K562 (cell line): ENCODE measurements around the gene AFG1L. TPM values are rescaled to one million over a fixed set of nuclear protein-coding genes. Genes with fewer than 3 reads are reported as not detected.

Experiments
- GATAD2A ChIP-seq: fragments of 450-650 bp; IDR thresholded peaks from 2 replicates; pipeline ENCODE4 v1.6.1; 2017
- MXI1 ChIP-seq: IDR thresholded peaks from 2 replicates; pipeline ENCODE4 v1.6.1; 2011; ENCODE audit warnings: low read depth, mild to moderate bottlenecking, improper control_type of control experiment, low read length
- XRCC5 ChIP-seq: fragments of 200-400 bp; formaldehyde crosslinking; IDR thresholded peaks from 2 replicates; pipeline ENCODE4 v1.6.1; 2017; ENCODE audit warnings: low read depth, mild to moderate bottlenecking, low read length
- polyA plus RNA-seq, 8 experiments: library from polyadenylated mRNA; depleted of rRNA in 4 of 8; stranded (reverse) in 5 of 8; unstranded in 3 of 8; fragments of >200 nt; fragmentation: Nextera tagmentation in 2 of 8; fragmentation: Illumina TruSeq in 1 of 8; extraction: Ambion mirVana in 2 of 8; extraction: Trizol in 1 of 8; gene quantifications; 2 replicates each; pipeline versions ENCODE4 v1.2.1 to v1.2.3, GENCODE V29; 2011 to 2014; ENCODE audit warnings: inconsistent platforms in 1 of 8, missing spikeins in 1 of 8
- total RNA-seq, 7 experiments: library from RNA; depleted of rRNA in 6 of 7; stranded (reverse); fragments of >200 nt in 6 of 7; fragmentation: Illumina TruSeq in 2 of 7; extraction: Trizol in 2 of 7; gene quantifications; 2 replicates each; pipeline versions ENCODE4 v1.2.1 to v1.2.3, GENCODE V29; 2011 to 2021; ENCODE audit warnings: low replicate concordance in 1 of 7
- TF ChIP-seq, protein P1 (sequence below): fragments of 450-650 bp; formaldehyde crosslinking; IDR thresholded peaks from 2 replicates; pipeline ENCODE4 v1.4.0; 2022; ENCODE audit warnings: mild to moderate bottlenecking, moderate library complexity
- TF ChIP-seq, protein P2 (sequence below): fragments of 250-450 bp; sonication (Bioruptor Pico); IDR thresholded peaks from 2 replicates; pipeline ENCODE4 v1.4.0; 2020; ENCODE audit warnings: mild to moderate bottlenecking
- TF ChIP-seq, protein P3 (sequence below): fragments of 450-650 bp; IDR thresholded peaks from 2 replicates; pipeline ENCODE4 v1.6.1; 2016; ENCODE audit warnings: low read depth

AFG1L gene
- total and polyA plus RNA-seq, 9 of the 15 experiments (the other 6 are each of a cell fraction or from before 2014, with no cell fraction given), result 2.2 to 15.5 (median 5.8) TPM

DNA sequence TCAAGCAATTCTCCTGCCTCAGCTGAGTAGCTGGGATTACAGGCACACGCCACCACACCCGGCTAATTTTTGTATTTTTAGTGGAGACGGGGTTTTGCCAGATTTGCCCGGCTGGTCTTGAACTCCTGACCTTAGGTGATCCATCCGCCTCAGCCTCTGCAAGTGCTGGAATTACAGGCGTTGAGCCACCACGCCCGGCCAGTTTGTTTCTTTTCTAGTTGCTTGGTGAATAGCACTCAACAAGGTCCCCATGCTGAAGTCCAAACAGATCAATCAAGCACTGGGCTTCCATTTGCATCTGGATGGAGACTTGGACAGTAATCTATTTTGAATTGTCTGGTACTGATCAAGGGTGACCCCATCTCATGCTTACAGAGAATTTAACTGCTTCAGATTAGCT lies 157.0 kb downstream of the AFG1L start (continued):
- TF ChIP-seq, protein P1, sequence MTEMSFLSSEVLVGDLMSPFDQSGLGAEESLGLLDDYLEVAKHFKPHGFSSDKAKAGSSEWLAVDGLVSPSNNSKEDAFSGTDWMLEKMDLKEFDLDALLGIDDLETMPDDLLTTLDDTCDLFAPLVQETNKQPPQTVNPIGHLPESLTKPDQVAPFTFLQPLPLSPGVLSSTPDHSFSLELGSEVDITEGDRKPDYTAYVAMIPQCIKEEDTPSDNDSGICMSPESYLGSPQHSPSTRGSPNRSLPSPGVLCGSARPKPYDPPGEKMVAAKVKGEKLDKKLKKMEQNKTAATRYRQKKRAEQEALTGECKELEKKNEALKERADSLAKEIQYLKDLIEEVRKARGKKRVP (CRISPR knock-in tag), result no peak
- TF ChIP-seq XRCC5, result no peak
- TF ChIP-seq, protein P2, sequence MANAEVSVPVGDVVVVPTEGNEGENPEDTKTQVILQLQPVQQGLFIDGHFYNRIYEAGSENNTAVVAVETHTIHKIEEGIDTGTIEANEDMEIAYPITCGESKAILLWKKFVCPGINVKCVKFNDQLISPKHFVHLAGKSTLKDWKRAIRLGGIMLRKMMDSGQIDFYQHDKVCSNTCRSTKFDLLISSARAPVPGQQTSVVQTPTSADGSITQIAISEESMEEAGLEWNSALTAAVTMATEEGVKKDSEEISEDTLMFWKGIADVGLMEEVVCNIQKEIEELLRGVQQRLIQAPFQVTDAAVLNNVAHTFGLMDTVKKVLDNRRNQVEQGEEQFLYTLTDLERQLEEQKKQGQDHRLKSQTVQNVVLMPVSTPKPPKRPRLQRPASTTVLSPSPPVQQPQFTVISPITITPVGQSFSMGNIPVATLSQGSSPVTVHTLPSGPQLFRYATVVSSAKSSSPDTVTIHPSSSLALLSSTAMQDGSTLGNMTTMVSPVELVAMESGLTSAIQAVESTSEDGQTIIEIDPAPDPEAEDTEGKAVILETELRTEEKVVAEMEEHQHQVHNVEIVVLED (CRISPR knock-in tag), result no peak
- TF ChIP-seq MXI1, result no peak
- TF ChIP-seq, protein P3, sequence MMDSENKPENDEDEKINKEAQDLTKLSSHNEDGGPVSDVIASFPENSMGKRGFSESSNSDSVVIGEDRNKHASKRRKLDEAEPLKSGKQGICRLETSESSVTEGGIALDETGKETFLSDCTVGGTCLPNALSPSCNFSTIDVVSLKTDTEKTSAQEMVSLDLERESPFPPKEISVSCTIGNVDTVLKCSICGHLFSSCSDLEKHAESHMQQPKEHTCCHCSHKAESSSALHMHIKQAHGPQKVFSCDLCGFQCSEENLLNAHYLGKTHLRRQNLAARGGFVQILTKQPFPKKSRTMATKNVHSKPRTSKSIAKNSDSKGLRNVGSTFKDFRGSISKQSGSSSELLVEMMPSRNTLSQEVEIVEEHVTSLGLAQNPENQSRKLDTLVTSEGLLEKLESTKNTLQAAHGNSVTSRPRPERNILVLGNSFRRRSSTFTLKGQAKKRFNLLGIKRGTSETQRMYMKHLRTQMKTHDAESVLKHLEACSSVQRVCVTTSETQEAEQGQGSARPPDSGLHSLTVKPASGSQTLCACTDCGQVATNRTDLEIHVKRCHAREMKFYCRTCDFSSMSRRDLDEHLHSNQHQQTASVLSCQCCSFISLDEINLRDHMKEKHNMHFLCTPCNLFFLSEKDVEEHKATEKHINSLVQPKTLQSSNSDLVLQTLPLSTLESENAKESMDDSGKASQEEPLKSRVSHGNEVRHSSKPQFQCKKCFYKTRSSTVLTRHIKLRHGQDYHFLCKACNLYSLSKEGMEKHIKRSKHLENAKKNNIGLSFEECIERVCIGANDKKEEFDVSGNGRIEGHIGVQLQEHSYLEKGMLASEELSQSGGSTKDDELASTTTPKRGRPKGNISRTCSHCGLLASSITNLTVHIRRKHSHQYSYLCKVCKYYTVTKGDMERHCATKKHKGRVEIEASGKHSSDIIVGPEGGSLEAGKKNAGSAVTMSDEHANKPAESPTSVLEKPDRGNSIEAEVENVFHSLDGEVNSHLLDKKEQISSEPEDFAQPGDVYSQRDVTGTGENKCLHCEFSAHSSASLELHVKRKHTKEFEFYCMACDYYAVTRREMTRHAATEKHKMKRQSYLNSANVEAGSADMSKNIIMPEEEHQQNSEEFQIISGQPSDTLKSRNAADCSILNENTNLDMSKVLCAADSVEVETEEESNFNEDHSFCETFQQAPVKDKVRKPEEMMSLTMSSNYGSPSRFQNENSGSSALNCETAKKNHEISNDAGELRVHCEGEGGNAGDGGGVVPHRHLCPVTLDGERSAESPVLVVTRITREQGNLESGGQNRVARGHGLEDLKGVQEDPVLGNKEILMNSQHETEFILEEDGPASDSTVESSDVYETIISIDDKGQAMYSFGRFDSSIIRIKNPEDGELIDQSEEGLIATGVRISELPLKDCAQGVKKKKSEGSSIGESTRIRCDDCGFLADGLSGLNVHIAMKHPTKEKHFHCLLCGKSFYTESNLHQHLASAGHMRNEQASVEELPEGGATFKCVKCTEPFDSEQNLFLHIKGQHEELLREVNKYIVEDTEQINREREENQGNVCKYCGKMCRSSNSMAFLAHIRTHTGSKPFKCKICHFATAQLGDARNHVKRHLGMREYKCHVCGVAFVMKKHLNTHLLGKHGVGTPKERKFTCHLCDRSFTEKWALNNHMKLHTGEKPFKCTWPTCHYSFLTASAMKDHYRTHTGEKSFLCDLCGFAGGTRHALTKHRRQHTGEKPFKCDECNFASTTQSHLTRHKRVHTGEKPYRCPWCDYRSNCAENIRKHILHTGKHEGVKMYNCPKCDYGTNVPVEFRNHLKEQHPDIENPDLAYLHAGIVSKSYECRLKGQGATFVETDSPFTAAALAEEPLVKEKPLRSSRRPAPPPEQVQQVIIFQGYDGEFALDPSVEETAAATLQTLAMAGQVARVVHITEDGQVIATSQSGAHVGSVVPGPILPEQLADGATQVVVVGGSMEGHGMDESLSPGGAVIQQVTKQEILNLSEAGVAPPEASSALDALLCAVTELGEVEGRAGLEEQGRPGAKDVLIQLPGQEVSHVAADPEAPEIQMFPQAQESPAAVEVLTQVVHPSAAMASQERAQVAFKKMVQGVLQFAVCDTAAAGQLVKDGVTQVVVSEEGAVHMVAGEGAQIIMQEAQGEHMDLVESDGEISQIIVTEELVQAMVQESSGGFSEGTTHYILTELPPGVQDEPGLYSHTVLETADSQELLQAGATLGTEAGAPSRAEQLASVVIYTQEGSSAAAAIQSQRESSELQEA, result no peak
- TF ChIP-seq GATAD2A, result no peak
